Activated CD8-positive, alpha-beta memory T cell treated with anti-CD3 and anti-CD28 coated beads, Interleukin-2, amount 50 U/mL, for 1 hour (primary cell): Measurements from ENCODE around the gene COL5A1.

Experiments used
- DNase-seq: peaks from one replicate; pipeline ENCODE4 v3.0.0-alpha.2; 2020; ENCODE audit errors: extremely low read depth

Gene COL5A1

GRCh38 chr9:134879664-134880483, 238.3 kb downstream of the COL5A1 start:
- no peak for DNase-seq

- no peak for DNase-seq
These were observed 239.1 kb downstream of the COL5A1 start, which contains the start of gene FCN2 for GRCh38 chr9:134880484-134881312. FCN2 (plus strand) TSS chr9:134880810; CDS start chr9:134880822, 12 bp downstream.

DNA sequence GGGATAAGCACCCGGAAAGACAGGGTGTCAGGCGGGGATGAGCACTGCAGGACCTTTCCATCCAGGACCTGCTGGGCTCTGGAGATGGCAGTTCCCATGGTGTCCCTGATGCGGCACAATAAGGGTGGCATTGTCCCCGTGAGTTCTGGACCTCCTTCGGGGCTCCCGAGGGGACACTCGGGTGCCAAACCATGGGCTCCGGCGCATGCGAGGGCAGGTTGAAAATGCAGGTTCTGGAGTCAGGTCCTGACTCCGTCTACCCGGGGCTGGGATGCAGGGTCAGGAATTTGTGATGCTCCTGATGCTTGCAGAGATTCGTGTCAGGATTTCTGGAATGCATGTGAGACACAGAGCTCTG, 239.7 kb downstream of the COL5A1 start:
- DNase-seq, result no peak

DNA sequence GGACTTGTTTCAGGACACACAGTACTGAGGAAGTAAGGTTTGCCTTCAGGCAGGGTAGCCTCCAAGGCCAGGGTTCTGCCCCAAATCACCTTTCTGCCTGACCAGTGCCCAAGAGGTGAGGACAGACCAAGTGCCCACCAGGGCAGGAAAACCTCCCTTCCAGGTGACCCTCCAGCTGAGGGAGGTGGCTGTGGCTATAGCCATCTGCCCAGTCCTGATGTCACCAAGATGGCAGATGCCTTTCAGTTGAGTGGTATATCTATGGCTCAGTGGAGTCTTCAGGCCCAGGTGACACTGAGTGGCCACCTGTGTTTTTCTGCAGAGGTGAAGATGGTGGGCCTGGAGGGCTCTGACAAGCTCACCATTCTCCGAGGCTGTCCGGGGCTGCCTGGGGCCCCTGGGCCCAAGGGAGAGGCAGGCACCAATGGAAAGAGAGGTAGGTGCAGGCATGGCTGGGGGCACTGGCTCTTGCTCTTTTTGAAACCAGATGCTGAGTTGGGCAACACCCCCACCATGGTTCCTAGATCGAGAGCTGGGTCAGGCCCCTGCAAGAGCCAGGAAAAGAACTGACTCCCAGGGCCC, 240.7 kb downstream of the COL5A1 start:
- DNase-seq, result no peak

- DNase-seq, result no peak
These were observed 241.6 kb downstream of the COL5A1 start for GRCh38 chr9:134883040-134883782.

DNA sequence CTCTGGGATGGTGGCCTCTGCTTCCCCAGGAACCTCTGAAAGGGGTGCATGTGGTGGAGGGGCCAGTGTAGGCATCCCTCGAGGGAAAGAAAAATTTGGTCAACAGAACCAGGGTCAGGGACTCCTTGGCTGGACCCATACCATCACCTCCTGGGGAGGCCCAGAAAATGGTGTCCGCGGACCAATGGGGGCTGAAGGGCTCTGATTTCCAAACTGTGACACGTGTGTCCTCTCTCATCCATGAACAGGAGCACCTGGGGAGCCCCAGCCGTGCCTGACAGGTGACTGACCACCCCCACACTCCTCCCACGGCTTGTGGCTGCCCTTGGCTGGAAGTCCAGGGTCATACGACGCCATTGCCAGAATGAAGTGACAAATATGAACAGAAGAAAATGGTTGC, 242.9 kb downstream of the COL5A1 start:
- DNase-seq, result no peak

DNA sequence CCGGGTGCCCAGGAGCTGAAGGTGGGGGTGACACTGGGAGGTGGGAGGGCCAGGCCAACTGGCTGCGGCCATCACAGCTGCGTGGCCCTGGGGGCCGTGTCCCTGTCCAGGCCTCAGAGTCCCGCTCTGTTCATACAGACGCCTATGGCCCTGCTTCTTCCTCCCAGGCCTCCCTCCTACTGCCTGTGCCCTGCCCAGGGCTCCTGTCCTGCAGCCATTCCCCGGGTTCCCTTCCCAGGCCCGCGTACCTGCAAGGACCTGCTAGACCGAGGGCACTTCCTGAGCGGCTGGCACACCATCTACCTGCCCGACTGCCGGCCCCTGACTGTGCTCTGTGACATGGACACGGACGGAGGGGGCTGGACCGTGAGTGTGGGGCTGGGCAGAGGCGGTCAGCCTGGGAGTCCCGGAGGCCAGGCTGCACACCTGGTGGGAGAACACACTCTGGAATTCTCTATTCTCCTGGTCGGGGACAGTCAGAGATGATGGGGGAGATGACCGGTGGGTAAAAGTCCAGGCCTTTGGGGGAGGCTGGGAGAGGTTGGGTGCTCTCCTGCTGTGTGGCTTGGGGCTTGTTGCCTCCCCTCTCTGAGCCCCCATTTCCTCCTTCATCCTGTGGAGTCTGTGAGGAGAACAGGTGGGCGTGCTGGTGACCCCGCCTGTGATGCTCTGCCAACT, 243.5 kb downstream of the COL5A1 start:
- DNase-seq, result no peak

DNA sequence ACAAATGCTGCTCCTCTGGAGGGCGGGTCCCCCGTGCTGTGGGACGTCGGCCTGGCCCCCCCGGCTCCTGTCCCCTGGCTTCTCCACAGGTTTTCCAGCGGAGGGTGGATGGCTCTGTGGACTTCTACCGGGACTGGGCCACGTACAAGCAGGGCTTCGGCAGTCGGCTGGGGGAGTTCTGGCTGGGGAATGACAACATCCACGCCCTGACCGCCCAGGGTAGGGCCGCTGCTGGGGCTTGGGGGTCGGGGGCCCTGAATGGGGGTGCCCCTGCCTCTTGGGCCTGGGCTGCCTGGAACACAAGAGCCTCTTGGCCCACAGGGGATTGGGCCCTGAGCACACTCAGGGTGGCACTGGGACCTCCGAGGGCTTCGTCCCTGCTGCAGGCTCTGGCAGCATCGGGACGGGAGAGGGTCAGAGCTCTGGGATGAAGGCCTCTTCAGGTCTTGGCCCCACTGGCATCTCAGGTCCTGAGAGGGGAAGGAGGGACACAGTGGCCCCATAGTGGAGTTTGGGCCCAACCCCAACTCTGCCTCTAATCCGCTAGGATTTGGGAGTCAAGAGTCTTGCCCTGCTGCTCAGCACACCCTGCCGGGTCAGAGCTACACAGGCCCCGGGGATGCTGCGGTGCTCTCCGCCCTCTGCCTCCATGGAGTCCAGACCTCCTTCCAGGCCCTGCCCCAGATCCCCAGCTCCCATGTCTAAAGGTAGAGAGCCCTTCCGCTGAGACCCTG, 244.2 kb downstream of the COL5A1 start:
- no peak for DNase-seq

- DNase-seq, result no peak
These were observed 244.9 kb downstream of the COL5A1 start for GRCh38 chr9:134886413-134886913.

DNA sequence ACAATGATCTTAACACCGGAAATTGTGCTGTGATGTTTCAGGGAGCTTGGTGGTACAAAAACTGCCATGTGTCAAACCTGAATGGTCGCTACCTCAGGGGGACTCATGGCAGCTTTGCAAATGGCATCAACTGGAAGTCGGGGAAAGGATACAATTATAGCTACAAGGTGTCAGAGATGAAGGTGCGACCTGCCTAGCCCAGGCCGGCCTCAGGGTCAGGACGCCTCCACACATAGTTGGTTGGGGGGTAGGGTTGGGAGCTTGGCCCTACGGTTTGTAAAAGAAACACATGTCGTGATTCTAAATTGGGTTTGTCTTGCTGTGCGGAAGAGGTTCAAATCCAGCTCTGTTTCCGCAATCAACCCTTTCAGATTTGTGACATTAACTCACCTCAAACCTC, 245.6 kb downstream of the COL5A1 start:
- DNase-seq, result no peak

DNA sequence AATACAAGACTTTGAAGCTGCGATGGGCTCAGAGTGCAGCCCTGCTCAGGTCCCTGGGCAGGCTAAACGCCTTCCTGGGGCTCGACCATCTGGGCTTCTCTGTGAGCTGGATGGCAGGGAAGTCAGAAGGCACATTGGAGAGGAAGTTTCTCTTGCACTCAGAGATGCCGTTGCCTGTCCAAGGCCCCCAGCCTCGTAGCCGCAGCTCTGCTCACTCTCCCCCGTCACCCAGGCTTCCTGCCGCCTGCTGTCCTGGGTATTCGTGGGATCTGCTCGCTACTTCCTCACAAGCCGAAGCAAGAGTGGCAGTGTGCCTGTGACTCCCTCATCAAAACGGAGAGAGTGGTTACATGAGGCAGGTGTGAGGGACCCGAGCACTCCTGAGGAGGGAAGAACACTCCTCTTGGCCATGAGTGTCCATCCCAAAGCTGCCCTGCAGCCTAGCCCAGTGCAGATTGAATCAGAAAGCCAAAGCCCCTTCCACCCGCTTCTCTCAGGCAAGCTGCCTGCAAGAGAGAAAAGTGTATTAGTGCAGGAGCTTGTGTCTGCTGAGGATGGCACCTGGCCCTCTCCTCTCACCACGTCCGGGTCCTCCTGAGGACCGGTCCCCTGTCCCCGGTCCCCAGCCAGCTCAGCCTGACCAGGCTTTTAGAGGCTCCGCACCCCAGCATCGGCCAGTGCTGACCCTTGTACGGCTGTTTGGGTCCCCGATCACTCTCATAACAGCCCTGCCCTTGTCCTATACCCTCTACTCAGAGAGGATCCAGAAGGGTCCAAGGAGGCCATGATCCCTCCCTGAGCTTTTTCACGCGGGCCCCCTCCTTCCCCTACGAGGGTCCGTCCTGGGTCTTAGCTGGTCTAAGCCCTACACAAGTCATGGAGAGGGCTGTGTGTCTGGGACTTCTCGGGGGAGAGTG, 246.3 kb downstream of the COL5A1 start:
- no peak for DNase-seq

- no peak for DNase-seq
These were observed 247.1 kb downstream of the COL5A1 start for GRCh38 chr9:134888603-134889190.

DNA sequence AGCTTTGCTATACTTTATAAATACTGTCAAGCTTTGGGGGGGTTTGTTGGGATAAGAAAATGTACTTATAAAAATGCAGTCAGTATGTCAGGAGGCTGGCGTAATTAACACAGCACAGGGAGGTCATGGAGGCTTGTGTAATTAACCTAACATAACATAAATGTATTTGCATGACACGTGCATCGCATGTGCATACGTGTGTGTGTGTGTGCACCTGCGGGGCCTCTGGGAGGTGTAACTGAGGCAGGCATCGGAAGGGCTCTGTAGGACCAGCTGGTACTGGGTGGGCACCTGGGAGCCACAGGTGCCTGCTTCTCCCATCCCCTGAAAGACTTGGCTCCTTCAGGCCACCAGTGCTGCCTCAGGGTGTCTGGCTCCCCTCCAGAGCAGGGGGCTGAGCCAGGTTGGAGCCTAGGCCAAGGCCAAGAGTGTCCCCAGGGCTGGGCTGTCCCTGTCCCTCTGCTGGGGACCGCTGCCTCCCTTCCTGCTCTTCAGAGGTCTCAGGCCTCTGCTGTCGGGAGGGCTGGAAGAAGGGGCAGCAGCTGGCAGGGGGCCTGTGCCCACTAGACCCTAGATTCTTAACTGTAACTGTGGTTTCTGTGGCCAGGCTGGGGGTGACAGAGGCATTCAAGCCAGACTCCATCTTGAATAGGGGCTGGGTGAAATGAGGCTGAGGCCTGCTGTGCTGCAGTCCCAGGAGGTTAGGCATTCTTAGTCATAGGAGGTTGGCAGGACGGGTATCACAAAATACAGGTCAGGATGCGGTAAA, 248.0 kb downstream of the COL5A1 start:
- no peak for DNase-seq

DNA sequence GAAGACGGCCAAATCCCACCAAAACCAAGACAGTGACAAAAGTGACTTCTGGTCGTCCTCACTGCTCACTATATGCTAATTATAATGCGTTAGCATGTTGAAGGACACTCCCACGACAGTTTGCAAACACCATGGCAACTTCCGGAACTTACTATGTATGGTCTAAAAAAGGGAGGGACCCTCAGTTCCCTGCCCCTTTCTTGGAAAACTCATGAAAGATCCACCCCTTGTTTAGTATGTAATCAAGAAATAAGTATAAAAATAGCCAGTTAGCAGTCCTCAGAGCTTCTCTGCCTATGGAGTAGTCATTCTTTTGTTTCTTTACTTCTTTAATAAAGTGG, 248.5 kb downstream of the COL5A1 start:
- no peak for DNase-seq

DNA sequence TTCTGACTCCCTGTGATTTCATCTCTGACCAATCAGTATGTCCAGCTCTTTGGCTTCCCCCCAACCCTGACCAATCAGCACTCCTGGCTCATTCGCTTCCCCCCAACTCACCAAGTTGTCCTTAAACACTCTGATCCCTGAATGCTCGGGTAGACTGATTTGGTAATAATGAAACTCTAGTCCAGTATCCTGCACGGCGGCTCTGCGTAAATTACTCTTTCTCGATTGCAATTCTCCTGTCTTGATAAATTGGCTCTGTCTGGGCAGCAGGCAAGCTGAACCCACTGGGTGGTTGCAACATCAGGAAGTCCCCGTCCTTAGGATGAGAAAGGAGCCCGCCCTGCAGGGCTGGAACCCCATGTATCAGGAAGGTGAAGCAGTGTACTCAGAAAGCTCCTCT, 249.4 kb downstream of the COL5A1 start:
- DNase-seq, result no peak

- DNase-seq, result no peak
These were observed 250.1 kb downstream of the COL5A1 start for GRCh38 chr9:134891713-134892112.

DNA sequence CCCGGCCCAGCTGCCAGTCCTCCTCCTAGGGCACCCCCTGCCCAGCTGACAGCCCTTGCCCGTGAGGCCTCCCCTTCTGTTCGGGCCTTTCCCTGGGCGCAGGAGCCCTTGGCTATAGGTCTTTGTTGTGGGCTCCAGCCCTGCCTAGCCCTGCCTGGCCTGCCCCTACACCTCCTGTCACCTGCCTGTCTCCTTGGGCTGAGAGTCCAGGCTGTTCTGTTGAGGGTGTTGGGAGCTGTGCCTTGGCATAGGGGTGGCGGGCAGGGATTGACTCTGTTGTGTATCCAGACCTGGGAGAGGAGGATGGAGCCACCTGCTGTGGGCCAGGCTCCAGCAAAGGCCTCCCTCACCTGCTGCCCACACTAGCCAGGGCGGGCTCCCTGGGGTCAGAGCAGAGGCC, 250.6 kb downstream of the COL5A1 start:
- DNase-seq, result no peak

DNA sequence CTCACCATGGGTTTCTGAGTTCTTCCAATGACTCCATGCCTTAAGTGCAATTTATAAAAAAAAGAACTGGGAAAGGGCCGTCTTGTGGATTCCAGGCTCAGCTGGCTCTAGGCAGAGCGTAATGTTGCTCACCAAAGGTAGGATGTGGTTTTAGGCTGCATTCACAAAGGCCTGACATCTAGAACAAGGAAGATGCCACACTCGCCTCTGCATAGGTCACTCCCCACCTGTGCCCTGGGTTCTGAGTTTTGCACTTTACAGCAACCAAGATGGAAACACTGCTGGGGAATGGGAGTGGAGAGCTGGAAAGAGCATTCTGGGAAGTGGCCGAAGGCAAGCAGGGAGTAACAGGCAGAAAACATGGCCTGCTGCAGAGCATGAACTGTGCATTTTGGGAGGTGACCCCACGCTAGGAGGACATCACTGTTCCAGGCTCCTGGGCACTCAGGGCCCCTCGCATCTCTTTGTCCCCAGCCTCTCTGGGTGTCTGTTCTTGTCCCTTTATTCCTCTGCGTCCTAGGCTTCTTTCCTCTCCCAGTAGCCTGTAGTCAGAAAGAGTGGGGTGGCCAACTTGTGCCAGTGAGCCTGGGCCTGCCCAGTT, 251.3 kb downstream of the COL5A1 start:
- DNase-seq, result no peak
